GM21390 (cell line): ENCODE measurements around the gene PTPRN2.

Experiments used
- ATAC-seq: cut with Tn5 transposase; IDR thresholded peaks from one replicate; pipeline ENCODE4 v1.9.1; 2021; ENCODE audit not compliant: unreplicated experiment

The PTPRN2 gene

GRCh38 chr7:158111906-158112570 is 475.6 kb downstream of the PTPRN2 start:
- no peak for ATAC-seq

- no peak for ATAC-seq
These were observed 476.4 kb downstream of the PTPRN2 start for GRCh38 chr7:158111049-158111751.

- no peak for ATAC-seq
These were observed 477.0 kb downstream of the PTPRN2 start for GRCh38 chr7:158110661-158111048.

- ATAC-seq = no peak
These were observed 477.5 kb downstream of the PTPRN2 start for GRCh38 chr7:158110034-158110590.

GRCh38 chr7:158109364-158110033 is 478.1 kb downstream of the PTPRN2 start:
- ATAC-seq = no peak

GRCh38 chr7:158108646-158109293 is 478.9 kb downstream of the PTPRN2 start:
- no peak for ATAC-seq

- ATAC-seq = no peak
These were observed 479.8 kb downstream of the PTPRN2 start for GRCh38 chr7:158107806-158108205.

- no peak for ATAC-seq
These were observed 481.4 kb downstream of the PTPRN2 start for GRCh38 chr7:158106272-158106671.

- no peak for ATAC-seq
These were observed 484.2 kb downstream of the PTPRN2 start for GRCh38 chr7:158103378-158103777.

GRCh38 chr7:158102897-158103296 is 484.7 kb downstream of the PTPRN2 start:
- ATAC-seq = no peak

- no peak for ATAC-seq
These were observed 485.7 kb downstream of the PTPRN2 start for GRCh38 chr7:158101821-158102450.

- ATAC-seq = no peak
These were observed 489.2 kb downstream of the PTPRN2 start for GRCh38 chr7:158098125-158099030.

GRCh38 chr7:158097453-158098124 is 490.0 kb downstream of the PTPRN2 start:
- ATAC-seq = no peak

GRCh38 chr7:158097106-158097452 is 490.5 kb downstream of the PTPRN2 start:
- no peak for ATAC-seq

- no peak for ATAC-seq
These were observed 491.0 kb downstream of the PTPRN2 start for GRCh38 chr7:158096582-158096981.

- no peak for ATAC-seq
These were observed 492.9 kb downstream of the PTPRN2 start for GRCh38 chr7:158094671-158095226.

- no peak for ATAC-seq
These were observed 493.6 kb downstream of the PTPRN2 start for GRCh38 chr7:158094046-158094445.

GRCh38 chr7:158093156-158093796 is 494.3 kb downstream of the PTPRN2 start:
- ATAC-seq = no peak

- no peak for ATAC-seq
These were observed 500.4 kb downstream of the PTPRN2 start for GRCh38 chr7:158087196-158087595.
